Fibroblast of lung (primary cell): Measurements from ENCODE around the gene ABCC8.

Experiments used
- EZH2 ChIP-seq: IDR thresholded peaks from 2 replicates; pipeline ENCODE4 v1.5.1; 2012; ENCODE audit warnings: low read length, control low read depth, mild to moderate bottlenecking; ENCODE audit errors: missing control alignments
- TF ChIP-seq, protein P1 (sequence below), 2 donors: IDR thresholded peaks in 1 of 2; conservative IDR thresholded peaks in 1 of 2; 1 replicate in 1 of 2; 2 replicates in 1 of 2; pipeline ENCODE4 v1.5.1; 2011 to 2012; ENCODE audit warnings: low read length in 2 of 2, control low read depth in 1 of 2, inconsistent platforms in 1 of 2, low read depth in 1 of 2, mild to moderate bottlenecking in 1 of 2

DNA sequence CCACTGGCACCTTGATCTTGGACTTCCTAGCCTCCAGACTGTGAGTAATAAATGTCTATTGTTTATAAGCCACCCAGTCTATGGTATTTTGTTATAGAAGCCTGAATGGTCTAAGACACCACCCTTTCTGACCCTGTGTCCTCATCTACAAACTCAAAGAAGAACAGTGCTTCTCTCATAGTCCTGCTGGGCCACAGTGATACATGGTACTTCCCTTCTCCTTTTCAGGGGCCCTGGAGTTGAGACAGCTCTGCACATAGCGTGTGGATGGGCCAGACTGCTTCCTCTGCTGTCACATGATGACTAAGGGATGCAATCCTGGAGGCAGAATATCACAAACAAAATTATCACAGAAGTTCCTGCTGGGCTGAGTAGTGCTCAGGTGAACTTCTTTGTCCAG is 93.2 kb downstream of the ABCC8 start:
- TF ChIP-seq, protein P1, sequence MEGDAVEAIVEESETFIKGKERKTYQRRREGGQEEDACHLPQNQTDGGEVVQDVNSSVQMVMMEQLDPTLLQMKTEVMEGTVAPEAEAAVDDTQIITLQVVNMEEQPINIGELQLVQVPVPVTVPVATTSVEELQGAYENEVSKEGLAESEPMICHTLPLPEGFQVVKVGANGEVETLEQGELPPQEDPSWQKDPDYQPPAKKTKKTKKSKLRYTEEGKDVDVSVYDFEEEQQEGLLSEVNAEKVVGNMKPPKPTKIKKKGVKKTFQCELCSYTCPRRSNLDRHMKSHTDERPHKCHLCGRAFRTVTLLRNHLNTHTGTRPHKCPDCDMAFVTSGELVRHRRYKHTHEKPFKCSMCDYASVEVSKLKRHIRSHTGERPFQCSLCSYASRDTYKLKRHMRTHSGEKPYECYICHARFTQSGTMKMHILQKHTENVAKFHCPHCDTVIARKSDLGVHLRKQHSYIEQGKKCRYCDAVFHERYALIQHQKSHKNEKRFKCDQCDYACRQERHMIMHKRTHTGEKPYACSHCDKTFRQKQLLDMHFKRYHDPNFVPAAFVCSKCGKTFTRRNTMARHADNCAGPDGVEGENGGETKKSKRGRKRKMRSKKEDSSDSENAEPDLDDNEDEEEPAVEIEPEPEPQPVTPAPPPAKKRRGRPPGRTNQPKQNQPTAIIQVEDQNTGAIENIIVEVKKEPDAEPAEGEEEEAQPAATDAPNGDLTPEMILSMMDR (conservative IDR thresholded peaks at IDR 0.05 in 1 of 2, IDR thresholded peaks at IDR 0.05 in 1 of 2; ENCODE audit: low read depth in 1 of 2, low read length in 2 of 2), result no peak
- no peak for TF ChIP-seq EZH2
